Naive thymus-derived CD4-positive, alpha-beta T cell (primary cell): ENCODE measurements around the gene PRAMEF11. TPM values are rescaled to one million over a fixed set of nuclear protein-coding genes. Genes with fewer than 3 reads are reported as not detected.

Experiments
- ATAC-seq: fragments of 150-1000 bp; cut with Tn5 transposase; 2 replicates; pipeline ENCODE4 v1.10.0; 2021; ENCODE audit warnings: mild to moderate bottlenecking, moderate library complexity
- CTCF ChIA-PET: fragments of 350-600 bp; sonication (Branson Sonifier 250); formaldehyde crosslinking; loops from one replicate; lab custom pipeline; 2021; ENCODE audit warnings: antibody characterized with exemption; lab: Charles Lee
- POLR2A ChIA-PET: fragments of 350-600 bp; sonication (Branson Sonifier 250); formaldehyde crosslinking; loops from one replicate; lab custom pipeline; 2021; ENCODE audit warnings: antibody characterized with exemption, inconsistent platforms; lab: Charles Lee
- DNase-seq, 9 donors: peaks; one replicate each; pipeline versions ENCODE4 v3.0.0 to v3.0.0-alpha.2; 2020 to 2022; ENCODE audit warnings: mixed read lengths in 1 of 9
- H3K27ac ChIP-seq: one replicate; pipeline ENCODE4 v1.7.0; 2013; ENCODE audit warnings: mild to moderate bottlenecking, low read depth, low read length, moderate library complexity
- H3K27me3 ChIP-seq, 2 donors: one replicate each; pipeline ENCODE4 v1.7.0; 2013; ENCODE audit warnings: low read length in 2 of 2, mild to moderate bottlenecking in 2 of 2, moderate library complexity in 2 of 2; ENCODE audit not compliant: control insufficient read depth in 2 of 2, insufficient read depth in 2 of 2
- H3K36me3 ChIP-seq, 3 experiments: 1 replicate in 2 of 3; 2 replicates in 1 of 3; pipeline ENCODE4 v1.7.0; 2013; ENCODE audit warnings: low read length in 3 of 3, mild to moderate bottlenecking in 3 of 3, moderate library complexity in 1 of 3; ENCODE audit not compliant: insufficient read depth in 3 of 3, control insufficient read depth in 2 of 3
- H3K4me1 ChIP-seq, 2 donors: one replicate each; pipeline ENCODE4 v1.7.0; 2013; ENCODE audit warnings: low read length in 2 of 2, mild to moderate bottlenecking in 2 of 2, moderate library complexity in 1 of 2; ENCODE audit not compliant: control insufficient read depth in 2 of 2, insufficient read depth in 2 of 2
- H3K4me3 ChIP-seq: 2 replicates; pipeline ENCODE4 v1.7.0; 2013; ENCODE audit warnings: mild to moderate bottlenecking, low read length
- H3K9me3 ChIP-seq, 3 experiments: 1 replicate in 2 of 3; 2 replicates in 1 of 3; pipeline ENCODE4 v1.7.0; 2013; ENCODE audit warnings: low read length in 3 of 3; ENCODE audit not compliant: control insufficient read depth in 2 of 3
- H3K27ac Mint-ChIP-seq, 9 donors: one replicate each; pipeline ENCODE4 v1.8.0; 2020 to 2022; ENCODE audit warnings: mixed read lengths in 9 of 9, mild to moderate bottlenecking in 8 of 9, moderate library complexity in 5 of 9, inconsistent platforms in 2 of 9
- H3K27me3 Mint-ChIP-seq, 5 donors: one replicate each; pipeline ENCODE4 v1.8.0; 2021 to 2022; ENCODE audit warnings: mixed read lengths in 5 of 5, mild to moderate bottlenecking in 1 of 5
- H3K36me3 Mint-ChIP-seq, 5 donors: one replicate each; pipeline ENCODE4 v1.8.0; 2020 to 2022; ENCODE audit warnings: mixed read lengths in 5 of 5, mild to moderate bottlenecking in 3 of 5, inconsistent platforms in 1 of 5
- H3K4me1 Mint-ChIP-seq, 7 donors: one replicate each; pipeline ENCODE4 v1.8.0; 2020 to 2022; ENCODE audit warnings: mixed read lengths in 7 of 7, mild to moderate bottlenecking in 3 of 7, inconsistent platforms in 1 of 7
- H3K4me3 Mint-ChIP-seq, 10 donors: one replicate each; pipeline ENCODE4 v1.8.0; 2020 to 2022; ENCODE audit warnings: mild to moderate bottlenecking in 10 of 10, mixed read lengths in 10 of 10, moderate library complexity in 6 of 10, inconsistent platforms in 2 of 10
- H3K9me3 Mint-ChIP-seq, 11 donors: one replicate each; pipeline ENCODE4 v1.8.0; 2020 to 2022; ENCODE audit warnings: mixed read lengths in 11 of 11, mild to moderate bottlenecking in 4 of 11, inconsistent platforms in 1 of 11, moderate library complexity in 1 of 11
- intact Hi-C, 2 donors: fragments of 100-400 bp; cut with micrococcal nuclease; formaldehyde crosslinking; loops; one replicate each; pipeline ENCODE4 v1.15.1; 2023
- polyA plus RNA-seq, 2 donors: library from polyadenylated mRNA; unstranded; fragments of 300-500 nt; fragmentation: Illumina TruSeq; gene quantifications; one replicate each; pipeline ENCODE4 v1.2.3, GENCODE V29; 2021
- total RNA-seq, 6 experiments: library from RNA in 5 of 6; stranded (reverse) in 5 of 6; gene quantifications; 1 replicate in 5 of 6; 2 replicates in 1 of 6; pipeline ENCODE4 v1.2.3 and lab custom pipeline; 2021 to 2026

The PRAMEF11 gene
- total and polyA plus RNA-seq, 7 experiments from 2014 or later: not detected

GRCh38 chr1:12774801-12775345 lies 56.3 kb downstream of the PRAMEF11 start:
- no peak overlapping the region for H3K4me3 ChIP-seq
- POLR2A ChIA-PET: no interaction called here
- CTCF ChIA-PET: no interaction called here
- no peaks in the 10 kb centered on the region for H3K27me3 ChIP-seq
- Mint-ChIP-seq H3K4me1 (no peaks in the 10 kb centered on the region), H3K36me3 (no peaks in the 10 kb centered on the region), H3K27me3 (peaks cover 2 to 43% (median 35%) of the 10 kb centered on the region in 5 donors), H3K27ac (no peak overlapping the region), H3K4me3 (no peak overlapping the region), H3K9me3 (peaks cover 0 to 2% (median 0%) of the 10 kb centered on the region in 11 donors)
- no peak overlapping the region for H3K27ac ChIP-seq
- H3K36me3 ChIP-seq: no peaks in the 10 kb centered on the region
- intact Hi-C loops: no loop called here
- ATAC-seq (no peak), DNase-seq (no peak)
- H3K4me1 ChIP-seq: no peaks in the 10 kb centered on the region
- H3K9me3 ChIP-seq: no peaks in the 10 kb centered on the region

Other genes with a start within 250 kb of the PRAMEF11 start
- 100 to 1,000 TPM in 2 of 5 experiments, 10 to 100 TPM in 3; 60.2 to 115 (median 74.7) TPM for gene DHRS3, start 213.2 kb downstream of the PRAMEF11 start, total RNA-seq
- 10 to 100 TPM; 39.9 to 44.9 TPM for gene DHRS3, start 213.2 kb downstream of the PRAMEF11 start, polyA plus RNA-seq
- gene AADACL4, start 187.3 kb downstream of the PRAMEF11 start, total RNA-seq: not detected
- not detected for gene AADACL4, start 187.3 kb downstream of the PRAMEF11 start, polyA plus RNA-seq
- not detected for gene AADACL3, start 115.3 kb downstream of the PRAMEF11 start, total RNA-seq
- gene AADACL3, start 115.3 kb downstream of the PRAMEF11 start, polyA plus RNA-seq: not detected
- not detected for gene CFAP107, start 85.2 kb downstream of the PRAMEF11 start, total RNA-seq
- not detected for gene CFAP107, start 85.2 kb downstream of the PRAMEF11 start, polyA plus RNA-seq
- gene PRAMEF12, start 57.7 kb downstream of the PRAMEF11 start, total RNA-seq: not detected
- gene PRAMEF12, start 57.7 kb downstream of the PRAMEF11 start, polyA plus RNA-seq: not detected
- not detected for gene PRAMEF1, start 40.0 kb downstream of the PRAMEF11 start, total RNA-seq
- gene PRAMEF1, start 40.0 kb downstream of the PRAMEF11 start, polyA plus RNA-seq: not detected
- gene HNRNPCL1, start 17.3 kb upstream of the PRAMEF11 start, total RNA-seq: not detected
- not detected for gene HNRNPCL1, start 17.3 kb upstream of the PRAMEF11 start, polyA plus RNA-seq
- gene PRAMEF2, start 25.7 kb upstream of the PRAMEF11 start, total RNA-seq: not detected
- gene PRAMEF2, start 25.7 kb upstream of the PRAMEF11 start, polyA plus RNA-seq: not detected
- not detected for gene PRAMEF4, start 54.8 kb upstream of the PRAMEF11 start, total RNA-seq
- gene PRAMEF4, start 54.8 kb upstream of the PRAMEF11 start, polyA plus RNA-seq: not detected
- not detected for gene PRAMEF10, start 66.9 kb upstream of the PRAMEF11 start, total RNA-seq
- not detected for gene PRAMEF10, start 66.9 kb upstream of the PRAMEF11 start, polyA plus RNA-seq
- not detected for gene PRAMEF7, start 85.2 kb upstream of the PRAMEF11 start, total RNA-seq
- not detected for gene PRAMEF7, start 85.2 kb upstream of the PRAMEF11 start, polyA plus RNA-seq
- not detected for gene PRAMEF6, start 116.2 kb upstream of the PRAMEF11 start, total RNA-seq
- gene PRAMEF6, start 116.2 kb upstream of the PRAMEF11 start, polyA plus RNA-seq: not detected
- gene PRAMEF27, start 225.2 kb upstream of the PRAMEF11 start, total RNA-seq: not detected
- not detected for gene PRAMEF27, start 225.2 kb upstream of the PRAMEF11 start, polyA plus RNA-seq
- not detected for gene HNRNPCL3, start 229.4 kb upstream of the PRAMEF11 start, total RNA-seq
- not detected for gene HNRNPCL3, start 229.4 kb upstream of the PRAMEF11 start, polyA plus RNA-seq
- not detected for gene PRAMEF25, start 239.4 kb upstream of the PRAMEF11 start, total RNA-seq
- not detected for gene PRAMEF25, start 239.4 kb upstream of the PRAMEF11 start, polyA plus RNA-seq